ENCODE measurements around the gene TMEM167B. TPM values are rescaled to one million over a fixed set of nuclear protein-coding genes. Genes with fewer than 3 reads are reported as not detected.

Gene TMEM167B
- total and polyA plus RNA-seq, 2 of the 8 experiments (the other 6 are each of a cell fraction or from before 2014, with no cell fraction given) = 3.6 to 14.8 TPM

DNA sequence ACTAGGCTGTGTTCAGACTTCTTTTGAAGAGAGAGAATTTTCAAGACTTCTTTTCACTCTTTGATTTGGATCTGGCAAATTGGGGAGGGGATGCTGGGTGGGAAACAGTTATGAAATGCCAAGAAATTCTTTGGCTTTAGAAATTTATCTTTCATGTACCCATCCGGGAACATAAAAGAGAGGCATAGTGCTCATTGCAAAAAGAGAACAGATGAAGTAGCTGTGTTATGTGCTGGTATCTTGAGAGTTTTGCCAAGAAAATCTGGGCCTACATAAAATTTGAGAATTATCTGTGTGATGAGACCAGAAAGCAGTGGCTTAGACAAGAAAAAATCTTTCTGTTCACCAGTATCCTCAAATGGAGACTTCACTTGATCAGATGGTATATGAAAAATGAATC lies 4.3 kb downstream of the TMEM167B start (continued):
- TF ChIP-seq RBBP5 (IDR thresholded peaks at IDR 0.05; ENCODE audit: borderline replicate concordance, low read depth, low read length) (no peak), BACH1 (IDR thresholded peaks at IDR 0.05; ENCODE audit: low read length) (no peak)
- TF ChIP-seq, protein P1, sequence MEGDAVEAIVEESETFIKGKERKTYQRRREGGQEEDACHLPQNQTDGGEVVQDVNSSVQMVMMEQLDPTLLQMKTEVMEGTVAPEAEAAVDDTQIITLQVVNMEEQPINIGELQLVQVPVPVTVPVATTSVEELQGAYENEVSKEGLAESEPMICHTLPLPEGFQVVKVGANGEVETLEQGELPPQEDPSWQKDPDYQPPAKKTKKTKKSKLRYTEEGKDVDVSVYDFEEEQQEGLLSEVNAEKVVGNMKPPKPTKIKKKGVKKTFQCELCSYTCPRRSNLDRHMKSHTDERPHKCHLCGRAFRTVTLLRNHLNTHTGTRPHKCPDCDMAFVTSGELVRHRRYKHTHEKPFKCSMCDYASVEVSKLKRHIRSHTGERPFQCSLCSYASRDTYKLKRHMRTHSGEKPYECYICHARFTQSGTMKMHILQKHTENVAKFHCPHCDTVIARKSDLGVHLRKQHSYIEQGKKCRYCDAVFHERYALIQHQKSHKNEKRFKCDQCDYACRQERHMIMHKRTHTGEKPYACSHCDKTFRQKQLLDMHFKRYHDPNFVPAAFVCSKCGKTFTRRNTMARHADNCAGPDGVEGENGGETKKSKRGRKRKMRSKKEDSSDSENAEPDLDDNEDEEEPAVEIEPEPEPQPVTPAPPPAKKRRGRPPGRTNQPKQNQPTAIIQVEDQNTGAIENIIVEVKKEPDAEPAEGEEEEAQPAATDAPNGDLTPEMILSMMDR (IDR thresholded peaks at IDR 0.05; ENCODE audit: control extremely low read depth in 1 of 3, insufficient read depth in 1 of 3, low read depth in 1 of 3, low read length in 3 of 3) = no peak

Measured in H1 (cell line).